GM19238 (cell line): Measurements from ENCODE around the gene SLC2A2.
A peak's percentile ranks its signal among the peaks of the same experiment; 100 is the strongest.
"Not testable (repeated sequence)": the region's sequence is repeated elsewhere in the genome, so short reads cannot be mapped to it uniquely, and the experiment has no call there.

Experiments used
- DNase-seq: peaks from one replicate; pipeline ENCODE4 v3.0.0; 2011; ENCODE audit warnings: low spot score; ENCODE audit not compliant: insufficient read length

Gene SLC2A2

DNA sequence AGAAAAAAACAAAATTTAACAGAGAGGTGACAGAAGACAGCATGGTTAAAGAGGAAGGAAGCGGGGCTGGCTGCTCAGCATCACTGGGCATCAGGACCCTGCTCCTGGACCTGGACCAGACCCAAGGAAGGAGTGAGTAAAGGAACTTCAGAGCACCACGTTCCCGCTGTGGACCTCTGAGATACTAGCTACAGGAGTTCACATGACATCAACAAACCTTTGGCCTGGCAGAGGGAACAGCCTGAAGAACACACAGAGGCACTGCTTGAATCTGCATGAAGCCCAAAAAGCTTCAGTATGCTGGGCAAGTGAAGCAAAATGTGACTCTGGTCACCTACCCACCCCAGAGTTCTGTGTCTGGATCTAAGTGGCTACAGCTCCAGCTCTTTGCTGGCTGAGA is 38.1 kb downstream of the SLC2A2 start:
- no peak for DNase-seq

DNA sequence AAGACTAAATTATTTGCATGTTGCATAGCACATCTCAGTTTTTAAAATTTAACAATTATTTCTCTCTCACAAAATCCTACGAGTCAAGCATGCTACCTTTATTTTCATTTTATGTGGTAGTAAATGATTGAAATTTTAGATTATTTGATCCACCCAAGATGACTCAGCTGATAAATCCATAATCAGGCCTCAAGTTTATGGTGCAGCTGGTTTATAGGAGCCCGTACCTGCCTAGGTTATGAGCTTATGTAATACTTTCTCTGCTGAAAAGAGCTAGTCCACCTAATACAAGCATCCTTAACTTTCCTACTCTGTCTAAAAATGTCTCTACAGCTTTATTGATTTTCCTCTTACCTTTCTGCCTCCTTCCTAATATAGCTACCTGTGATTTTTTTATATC is 41.2 kb downstream of the SLC2A2 start:
- DNase-seq, result no peak

DNA sequence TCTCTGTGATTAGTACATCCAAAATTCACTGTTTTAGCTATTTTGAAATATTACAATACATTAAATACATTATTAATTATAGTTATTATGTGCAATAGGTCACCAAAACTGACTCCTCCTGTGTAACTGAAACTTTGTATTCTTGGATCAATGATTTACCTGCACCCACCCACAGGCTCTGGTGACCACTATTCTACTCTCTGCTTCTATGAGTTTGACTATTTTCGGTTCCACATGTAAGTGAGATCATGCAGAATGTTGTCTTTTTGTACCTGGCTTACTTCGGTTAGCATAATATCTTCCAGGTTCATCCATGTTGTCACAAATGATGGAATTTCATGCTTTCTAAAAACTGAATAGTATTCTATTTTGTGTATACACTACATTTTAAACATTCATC is 43.8 kb downstream of the SLC2A2 start:
- peak; percentile 10 for DNase-seq

DNA sequence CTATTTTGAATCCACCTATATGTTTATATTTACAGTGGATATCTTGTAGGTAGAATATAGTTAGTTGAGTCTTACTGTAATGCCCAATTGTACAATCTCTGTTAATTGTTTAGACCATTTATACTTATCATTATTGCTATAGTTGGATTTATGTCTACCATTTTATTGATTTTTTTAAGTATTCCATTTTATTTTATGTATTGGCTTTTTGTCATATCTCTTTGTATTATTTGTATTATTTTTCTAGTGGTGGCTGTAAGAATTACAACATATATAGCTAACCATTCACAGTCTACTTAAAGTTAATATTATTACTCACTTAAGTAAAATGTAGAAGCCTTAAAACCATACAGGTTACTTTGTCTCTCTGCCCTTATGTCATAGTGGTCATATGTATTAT is 46.1 kb downstream of the SLC2A2 start:
- no peak for DNase-seq

DNA sequence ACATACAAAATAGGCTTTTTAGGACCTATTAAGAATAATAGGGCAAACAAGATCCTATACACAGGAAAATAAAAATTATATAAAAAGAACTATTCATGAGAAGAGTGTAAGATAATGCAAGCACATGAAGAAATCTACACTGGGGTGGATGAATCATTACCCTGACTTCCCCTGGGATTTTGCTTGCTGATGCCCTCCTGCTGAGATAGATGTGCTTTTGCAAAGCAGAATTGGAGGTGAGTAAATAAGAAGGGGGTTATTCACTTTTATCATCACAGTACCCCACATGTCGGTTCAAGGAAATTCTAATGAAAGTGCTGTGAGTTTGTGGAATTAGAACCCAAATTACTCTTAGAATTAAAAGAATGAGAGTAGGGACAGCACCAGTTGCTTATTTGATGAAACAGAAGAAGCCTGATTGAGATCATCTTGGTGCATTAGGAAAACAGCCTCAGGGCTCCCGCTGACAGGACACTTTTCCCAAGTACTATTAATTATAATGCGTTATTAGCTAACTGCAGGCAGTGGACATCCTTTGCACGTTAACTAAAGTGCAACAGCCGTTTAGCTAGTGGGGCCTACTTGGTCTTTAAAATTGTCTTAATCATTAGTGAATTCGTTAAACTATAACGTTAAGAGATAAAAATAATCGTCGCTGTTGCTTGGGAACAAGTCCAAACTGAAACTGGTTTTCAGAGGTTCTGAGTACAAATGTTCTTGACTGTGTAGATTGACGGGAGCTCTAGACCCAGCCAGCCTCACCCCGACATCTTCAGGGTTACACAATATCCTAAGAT is 48.4 kb downstream of the SLC2A2 start:
- DNase-seq, result no peak

DNA sequence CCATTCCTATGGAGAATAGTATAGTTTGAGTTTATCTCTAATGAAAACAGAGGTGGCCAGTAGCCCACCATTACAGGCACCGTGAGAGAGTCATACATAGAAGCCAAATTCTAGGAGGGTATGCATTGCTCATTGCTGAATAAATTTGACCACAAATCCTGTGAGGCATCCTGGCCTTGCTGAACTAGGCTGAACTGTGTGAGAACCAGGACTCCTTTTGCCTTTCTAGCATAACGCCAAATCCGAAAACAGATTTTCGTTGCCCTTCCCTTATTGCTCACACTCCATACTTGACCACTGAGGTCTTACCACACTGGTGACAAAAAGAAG is 50.4 kb downstream of the SLC2A2 start:
- DNase-seq, result no peak

DNA sequence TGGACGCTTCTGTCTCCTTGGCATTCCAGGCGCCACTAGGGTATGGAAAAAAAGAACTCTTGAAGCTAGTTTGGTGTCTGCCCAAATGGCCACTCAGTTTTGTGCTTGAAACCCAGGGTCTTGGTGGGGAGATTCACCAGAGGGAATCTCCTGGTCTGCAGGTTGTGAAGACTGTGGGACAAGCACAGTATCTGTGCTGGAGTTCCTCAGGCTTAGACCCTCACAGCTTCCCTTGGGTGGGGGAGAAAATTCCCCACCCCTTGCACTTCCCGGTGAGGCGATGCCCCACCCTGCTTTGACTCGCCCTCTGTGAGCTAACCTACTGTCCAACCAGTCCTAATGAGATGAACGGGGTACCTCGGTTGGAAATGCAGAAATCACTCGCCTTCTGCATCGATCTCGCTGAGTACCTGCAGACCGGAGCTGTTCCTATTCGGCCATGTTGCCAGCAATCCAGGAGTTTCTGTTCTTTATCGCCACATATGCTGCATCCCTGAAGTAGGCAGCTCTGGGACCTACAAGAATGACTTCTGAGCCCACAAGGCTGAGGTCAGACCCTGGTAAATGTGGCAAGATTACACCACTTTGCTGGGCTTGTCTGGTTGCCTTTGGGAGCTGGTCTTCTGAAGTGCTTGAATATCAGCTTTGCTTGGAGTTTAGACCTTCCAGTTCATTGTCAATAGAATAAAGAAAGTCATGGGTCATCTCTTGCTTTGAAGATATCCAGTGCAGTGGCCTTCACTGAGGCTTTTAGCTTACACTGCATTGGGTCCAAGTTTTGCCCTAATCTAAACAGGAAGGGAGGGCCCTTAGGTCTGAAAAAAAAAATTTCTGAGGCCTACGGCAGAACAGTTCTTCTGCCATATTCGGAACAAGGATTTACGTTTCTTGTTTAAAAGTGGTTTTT is 51.0 kb downstream of the SLC2A2 start:
- no peak for DNase-seq

DNA sequence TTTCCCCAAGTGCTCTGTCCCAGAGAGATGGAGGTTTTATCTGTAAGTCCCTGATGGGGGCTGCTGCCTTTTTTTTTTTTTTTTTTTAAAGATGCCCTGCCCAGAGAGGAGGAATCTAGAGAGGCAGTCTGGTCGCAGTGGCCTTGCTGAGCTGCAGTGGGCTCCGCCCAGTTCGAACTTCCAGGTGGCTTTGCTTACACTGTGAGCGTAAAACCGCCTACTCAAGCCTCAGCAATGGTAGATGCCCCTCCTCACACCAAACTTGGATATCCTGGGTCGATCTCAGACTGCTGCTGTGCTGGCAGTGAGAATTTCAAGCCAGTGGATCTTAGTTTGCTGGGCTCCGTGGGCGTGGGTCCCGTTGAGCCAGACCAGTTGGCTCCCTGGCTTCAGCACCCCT is 51.6 kb downstream of the SLC2A2 start:
- DNase-seq, result no peak

DNA sequence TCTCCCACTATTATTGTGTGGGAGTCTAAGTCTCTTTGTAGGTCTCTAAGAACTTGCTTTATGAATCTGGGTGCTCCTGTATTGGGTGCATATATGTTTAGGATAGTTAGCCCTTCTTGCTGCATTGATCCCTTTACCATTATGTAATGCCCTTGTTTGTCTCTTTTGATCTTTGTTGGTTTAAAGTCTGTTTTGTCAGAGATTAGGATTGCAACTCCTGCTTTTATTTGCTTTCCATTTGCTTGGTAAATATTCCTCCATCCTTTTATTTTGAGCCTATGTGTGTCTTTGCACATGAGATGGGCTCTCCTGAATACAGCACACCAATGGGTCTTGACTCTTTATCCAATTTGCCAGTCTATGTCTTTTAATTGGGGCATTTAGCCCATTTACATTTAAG is 53.6 kb downstream of the SLC2A2 start:
- DNase-seq, result not testable (repeated sequence)

DNA sequence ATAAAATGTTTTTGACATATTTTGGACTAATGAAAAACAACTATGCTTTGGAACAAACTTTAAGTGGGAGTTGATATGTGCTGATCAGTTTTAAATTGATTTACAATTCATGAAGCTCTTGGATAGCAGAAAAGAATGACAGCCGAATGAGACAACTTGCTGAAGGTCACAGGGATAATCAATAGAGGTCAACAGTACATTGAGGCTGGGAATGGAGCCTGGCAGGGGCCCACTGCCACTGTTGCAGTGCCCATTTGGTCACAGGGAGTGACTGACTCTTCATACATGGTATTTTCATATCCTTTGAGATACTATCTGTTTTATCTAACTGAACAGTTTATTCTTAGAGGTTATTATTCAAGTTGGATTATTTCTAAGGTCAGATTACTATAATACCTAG is 59.4 kb downstream of the SLC2A2 start:
- no peak for DNase-seq

DNA sequence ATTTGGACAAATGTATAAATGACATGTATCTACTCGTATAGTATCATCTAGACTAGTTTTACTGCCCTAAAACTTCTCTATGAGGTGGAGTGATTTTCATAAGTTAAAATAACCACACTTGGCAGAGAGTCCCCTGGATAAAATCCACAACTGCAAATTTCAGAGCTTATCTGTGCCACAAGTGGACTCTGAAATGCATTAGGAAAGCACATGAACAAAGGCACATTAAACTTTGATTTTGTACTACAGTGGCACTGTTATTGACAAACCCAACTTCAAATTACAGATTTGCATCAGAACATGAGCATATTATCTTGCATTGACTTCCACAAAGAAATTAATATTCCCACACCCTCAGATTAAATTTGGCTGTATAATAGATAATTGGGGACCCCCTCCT is 60.0 kb downstream of the SLC2A2 start:
- no peak for DNase-seq

DNA sequence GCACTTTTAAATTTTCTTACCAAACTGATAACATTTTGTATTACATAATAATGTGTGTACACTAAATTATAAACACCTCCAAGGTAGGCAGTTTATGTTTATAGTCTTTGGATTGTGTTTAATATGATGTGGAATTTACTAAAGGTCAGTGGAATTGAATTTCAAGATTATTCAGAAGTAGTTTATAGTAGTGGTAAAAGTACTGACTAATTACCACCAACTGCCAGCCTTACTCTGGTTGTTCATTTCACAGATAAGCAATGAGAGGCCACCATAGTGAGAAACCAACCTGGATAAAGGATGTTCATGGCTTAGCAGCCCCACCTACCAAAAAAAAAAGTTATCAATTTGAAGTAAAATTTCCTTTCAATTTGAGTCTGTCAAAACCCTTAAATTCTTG is 64.1 kb downstream of the SLC2A2 start:
- DNase-seq, result no peak

DNA sequence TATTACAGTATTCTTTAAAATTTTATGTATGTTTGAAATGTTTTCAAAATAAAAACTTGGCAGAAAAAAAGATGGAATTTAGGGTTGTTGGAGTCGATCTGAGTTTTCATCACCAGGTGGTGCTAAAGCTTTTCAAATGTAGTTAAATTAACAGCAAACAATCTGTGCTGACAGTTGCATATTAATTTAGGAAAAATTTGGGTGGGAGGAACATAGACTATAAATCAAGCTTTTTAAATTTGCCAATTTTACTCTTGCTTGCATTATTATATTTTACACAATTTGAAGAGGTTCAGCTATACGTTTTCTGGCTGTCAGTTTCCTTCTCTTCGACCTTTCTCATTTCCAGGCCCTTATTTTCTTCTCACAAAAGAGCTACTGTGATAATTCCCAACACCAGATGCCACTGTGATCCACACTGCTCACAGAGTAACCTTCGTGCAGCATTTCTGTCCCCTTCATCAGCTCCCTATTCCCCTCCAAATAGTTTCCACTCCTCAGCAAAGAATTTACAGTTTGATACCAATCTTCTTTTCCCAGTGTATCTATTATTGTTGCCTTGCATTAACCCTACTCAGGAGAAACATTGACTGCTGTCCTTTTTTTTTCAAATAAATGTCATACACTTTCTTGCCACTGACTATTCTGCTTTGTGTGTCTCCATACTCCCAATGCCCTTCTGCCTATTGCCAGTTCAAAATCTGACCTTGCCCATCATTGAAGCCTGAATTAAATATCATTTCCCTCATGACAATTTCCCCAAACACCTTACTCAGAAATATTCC is 64.7 kb downstream of the SLC2A2 start:
- DNase-seq, result no peak

DNA sequence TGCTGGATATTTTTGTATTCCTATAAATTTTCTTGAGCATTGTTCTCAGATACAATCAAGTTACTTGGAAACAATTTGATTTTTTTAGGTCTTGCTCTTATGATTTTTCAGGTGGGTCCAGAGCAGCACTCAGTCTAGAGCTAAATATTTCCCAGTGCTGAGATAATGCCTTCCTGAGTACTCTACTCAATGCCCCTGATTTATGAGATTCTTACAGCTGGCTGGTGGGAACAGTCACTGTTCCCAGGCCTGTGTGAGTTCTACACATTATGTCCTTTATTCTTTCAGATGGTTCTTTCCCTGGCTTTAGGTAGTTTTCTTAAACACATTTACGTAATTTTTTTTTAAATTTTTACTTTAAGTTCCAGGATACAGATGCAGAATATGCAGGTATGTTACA is 67.1 kb downstream of the SLC2A2 start:
- DNase-seq, result no peak

DNA sequence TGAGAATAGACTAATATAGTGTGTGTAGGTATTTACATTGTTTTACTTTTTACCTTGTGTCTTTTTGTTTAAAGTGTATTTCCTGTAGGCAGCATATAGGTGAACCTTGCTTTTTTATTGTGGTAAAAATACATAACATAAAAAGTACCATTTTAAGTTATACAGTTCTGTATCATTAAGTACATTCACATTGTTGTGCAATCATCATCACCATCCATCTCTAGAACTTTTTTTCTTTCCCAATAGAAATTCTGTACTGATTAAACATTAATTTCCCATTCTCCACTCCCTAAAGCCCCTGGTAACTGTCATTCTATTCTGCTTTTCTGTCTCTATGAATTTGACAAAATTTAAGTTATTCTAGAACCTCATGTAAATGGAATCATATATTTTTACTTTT is 69.9 kb downstream of the SLC2A2 start:
- no peak for DNase-seq

DNA sequence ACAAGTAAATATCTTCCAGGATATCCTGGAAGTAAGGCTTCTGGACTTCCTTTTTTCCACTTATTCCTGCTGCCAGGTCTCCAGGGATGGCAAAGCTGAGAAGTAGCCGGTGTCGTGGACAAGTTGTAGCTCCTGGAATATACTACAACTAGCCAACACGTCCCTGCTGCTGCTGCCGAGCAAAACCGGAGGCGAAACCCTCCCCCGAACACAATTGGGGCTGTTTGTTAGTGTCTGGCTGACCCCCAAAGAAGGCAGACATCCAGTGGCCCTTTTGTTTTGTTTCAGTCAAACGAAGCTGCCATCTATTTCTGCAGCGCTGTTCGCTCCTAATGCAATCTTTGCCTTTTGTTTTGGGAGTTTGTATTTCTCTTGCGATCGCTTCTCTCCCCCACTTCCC is 72.8 kb downstream of the SLC2A2 start:
- DNase-seq, result no peak

DNA sequence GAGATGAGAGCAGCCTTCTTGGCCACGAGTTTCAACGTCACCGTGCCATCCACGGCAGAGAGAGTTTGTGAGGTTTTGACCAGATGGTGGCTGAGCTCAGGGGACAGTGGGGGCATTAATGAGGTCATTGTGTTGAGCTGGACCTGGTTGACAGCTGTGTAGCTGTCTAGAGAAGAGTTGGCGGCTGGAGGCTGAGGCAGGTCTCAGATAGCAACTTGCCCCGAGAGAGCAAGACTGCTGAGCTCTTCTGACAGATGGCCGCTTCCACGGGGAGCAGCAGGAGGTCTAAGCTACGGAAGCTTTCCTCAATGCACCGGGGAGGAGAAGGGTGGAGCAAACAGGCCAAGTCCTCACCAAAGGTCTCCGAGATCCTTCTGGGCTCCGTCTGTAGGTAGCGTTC is 73.3 kb downstream of the SLC2A2 start:
- no peak for DNase-seq

DNA sequence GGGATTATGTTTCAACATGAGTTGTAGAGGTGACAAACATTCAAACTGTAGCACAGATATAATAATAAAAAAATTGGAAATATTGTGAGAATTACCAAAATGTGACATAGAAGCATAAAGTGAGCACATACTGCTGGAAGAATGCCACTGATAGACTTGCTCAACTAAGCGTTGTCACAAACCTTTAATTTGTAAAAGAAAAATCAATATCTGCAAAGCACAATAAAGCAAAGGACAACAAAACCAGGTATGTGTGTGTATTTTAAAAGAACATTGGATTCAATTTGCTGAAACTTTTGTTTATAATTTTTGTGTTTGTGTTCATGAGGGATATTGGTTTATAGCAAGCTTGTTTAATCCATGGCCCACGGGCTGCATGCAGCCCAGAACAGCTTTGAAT is 77.3 kb downstream of the SLC2A2 start:
- no peak for DNase-seq

DNA sequence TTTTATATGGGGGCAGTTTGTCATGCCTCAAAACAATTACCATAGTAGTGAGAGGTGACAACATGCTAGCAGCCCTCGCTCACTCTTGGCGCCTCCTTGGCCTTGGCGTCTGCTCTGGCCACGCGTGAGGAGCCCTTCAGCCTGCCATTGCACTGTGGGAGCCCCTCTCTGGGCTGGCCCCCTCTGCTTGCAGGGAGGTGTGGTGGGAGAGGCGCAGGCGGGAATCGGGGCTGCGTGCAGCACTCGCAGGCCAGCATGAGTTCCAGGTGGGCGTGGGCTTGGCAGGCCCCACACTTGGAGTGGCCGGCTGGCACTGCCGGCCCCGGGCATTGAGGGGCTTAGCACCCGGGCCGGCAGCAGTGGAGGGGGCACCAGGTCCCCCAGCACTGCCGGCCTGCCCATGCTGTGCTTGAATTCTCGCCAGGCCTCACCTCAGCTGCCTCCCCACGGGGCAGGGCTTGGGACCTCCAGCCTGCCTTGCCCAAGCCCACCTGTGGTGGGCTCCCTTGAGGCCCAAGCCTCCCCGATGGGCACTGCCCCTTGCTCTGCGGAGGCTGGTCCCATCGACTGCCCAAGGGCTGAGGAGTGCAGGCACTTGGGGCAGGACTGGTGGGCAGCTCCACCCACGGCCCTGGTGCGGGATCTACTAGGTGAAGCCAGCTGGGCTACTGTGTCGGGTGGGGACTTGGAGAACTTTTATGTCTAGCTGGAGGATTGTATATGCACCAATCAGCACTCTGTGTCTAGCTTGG is 79.3 kb downstream of the SLC2A2 start:
- DNase-seq, result no peak
